Mammary epithelial cell (primary cell): ENCODE results near the gene EFCAB8.

Experiments
- EZH2 ChIP-seq: IDR thresholded peaks from 2 replicates; pipeline ENCODE4 v1.6.1; 2012; ENCODE audit warnings: low read length, inconsistent platforms, borderline replicate concordance
- TF ChIP-seq, protein P1 (sequence below), 2 donors: IDR thresholded peaks in 1 of 2; conservative IDR thresholded peaks in 1 of 2; 2 replicates each; pipeline ENCODE4 v1.5.1; 2011 to 2012; ENCODE audit warnings: inconsistent platforms in 2 of 2, low read length in 2 of 2, mild to moderate bottlenecking in 2 of 2, control low read depth in 1 of 2, low read depth in 1 of 2; ENCODE audit not compliant: insufficient read depth in 1 of 2; ENCODE audit errors: extremely low read depth in 1 of 2

GRCh38 chr20:33008336-33009213 is 149.9 kb downstream of the EFCAB8 start:
- TF ChIP-seq, protein P1, sequence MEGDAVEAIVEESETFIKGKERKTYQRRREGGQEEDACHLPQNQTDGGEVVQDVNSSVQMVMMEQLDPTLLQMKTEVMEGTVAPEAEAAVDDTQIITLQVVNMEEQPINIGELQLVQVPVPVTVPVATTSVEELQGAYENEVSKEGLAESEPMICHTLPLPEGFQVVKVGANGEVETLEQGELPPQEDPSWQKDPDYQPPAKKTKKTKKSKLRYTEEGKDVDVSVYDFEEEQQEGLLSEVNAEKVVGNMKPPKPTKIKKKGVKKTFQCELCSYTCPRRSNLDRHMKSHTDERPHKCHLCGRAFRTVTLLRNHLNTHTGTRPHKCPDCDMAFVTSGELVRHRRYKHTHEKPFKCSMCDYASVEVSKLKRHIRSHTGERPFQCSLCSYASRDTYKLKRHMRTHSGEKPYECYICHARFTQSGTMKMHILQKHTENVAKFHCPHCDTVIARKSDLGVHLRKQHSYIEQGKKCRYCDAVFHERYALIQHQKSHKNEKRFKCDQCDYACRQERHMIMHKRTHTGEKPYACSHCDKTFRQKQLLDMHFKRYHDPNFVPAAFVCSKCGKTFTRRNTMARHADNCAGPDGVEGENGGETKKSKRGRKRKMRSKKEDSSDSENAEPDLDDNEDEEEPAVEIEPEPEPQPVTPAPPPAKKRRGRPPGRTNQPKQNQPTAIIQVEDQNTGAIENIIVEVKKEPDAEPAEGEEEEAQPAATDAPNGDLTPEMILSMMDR (conservative IDR thresholded peaks at IDR 0.05 in 1 of 2, IDR thresholded peaks at IDR 0.05 in 1 of 2; ENCODE audit: extremely low read depth in 1 of 2, insufficient read depth in 1 of 2, low read depth in 1 of 2, low read length in 2 of 2): no peak
- TF ChIP-seq EZH2: no peak
